T-cell (primary cell): ENCODE measurements around the gene EDC4. TPM values are rescaled to one million over a fixed set of nuclear protein-coding genes. Genes with fewer than 3 reads are reported as not detected.

Experiments
- ATAC-seq, 4 experiments: fragments of 200-7000 bp in 3 of 4; fragments of 150-1000 bp in 1 of 4; cut with Tn5 transposase; replicated peaks in 1 of 4; 1 replicate in 3 of 4; 2 replicates in 1 of 4; pipeline ENCODE4 v1.10.0; 2021; ENCODE audit warnings: moderate library complexity in 3 of 4, mild to moderate bottlenecking in 2 of 4, moderate number of reproducible peaks in 1 of 4
- CTCF ChIA-PET, 2 donors: fragments of 300-600 bp; sonication (Branson Sonifier 250); formaldehyde crosslinking; loops; one replicate each; lab custom pipeline; 2022; ENCODE audit warnings: antibody characterized with exemption in 2 of 2; lab: Charles Lee
- POLR2A ChIA-PET, 2 donors: fragments of 300-600 bp; sonication (Branson Sonifier 250); formaldehyde crosslinking; loops; one replicate each; lab custom pipeline; 2022; ENCODE audit warnings: antibody characterized with exemption in 2 of 2; lab: Charles Lee
- DNase-seq, 35 experiments: peaks; one replicate each; pipeline versions ENCODE4 v3.0.0 to v3.0.0-alpha.2; 2013 to 2023
- H3K27ac ChIP-seq: one replicate; pipeline ENCODE4 v1.5.1; 2013; ENCODE audit warnings: low read length
- H3K27me3 ChIP-seq, 2 experiments: replicated peaks in 1 of 2; 1 replicate in 1 of 2; 2 replicates in 1 of 2; pipeline versions ENCODE4 v1.6.1 to v1.7.0; 2013; ENCODE audit warnings: low read length in 1 of 2, mixed read lengths in 1 of 2; ENCODE audit not compliant: control insufficient read depth in 2 of 2, insufficient read depth in 2 of 2; ENCODE audit errors: extremely low read depth in 1 of 2
- H3K36me3 ChIP-seq, 2 donors: 1 replicate in 1 of 2; 2 replicates in 1 of 2; pipeline versions ENCODE4 v1.6.1 to v1.7.0; 2013; ENCODE audit warnings: low read length in 1 of 2; ENCODE audit not compliant: control insufficient read depth in 2 of 2, insufficient read depth in 1 of 2; ENCODE audit errors: extremely low read depth in 1 of 2
- H3K4me1 ChIP-seq, 2 experiments: 1 replicate in 1 of 2; 2 replicates in 1 of 2; pipeline versions ENCODE4 v1.6.1 to v1.7.0; 2013; ENCODE audit warnings: low read length in 2 of 2, mixed read lengths in 1 of 2; ENCODE audit not compliant: insufficient read depth in 2 of 2, control insufficient read depth in 1 of 2; ENCODE audit errors: extremely low read depth in 1 of 2
- H3K4me3 ChIP-seq, 2 donors: 1 replicate in 1 of 2; 2 replicates in 1 of 2; pipeline versions ENCODE4 v1.5.1 to v1.7.0; 2013; ENCODE audit warnings: mild to moderate bottlenecking in 2 of 2, low read length in 1 of 2, moderate library complexity in 1 of 2; ENCODE audit not compliant: control insufficient read depth in 1 of 2; ENCODE audit errors: extremely low read depth in 1 of 2
- H3K9me3 ChIP-seq: 2 replicates; pipeline ENCODE4 v1.7.0; 2013
- H3K27ac Mint-ChIP-seq, 2 donors: one replicate each; pipeline ENCODE4 v1.8.0; 2020 to 2021; ENCODE audit warnings: mild to moderate bottlenecking in 2 of 2, mixed read lengths in 2 of 2
- H3K27me3 Mint-ChIP-seq, 2 donors: one replicate each; pipeline ENCODE4 v1.8.0; 2021 to 2022; ENCODE audit warnings: mixed read lengths in 2 of 2
- H3K36me3 Mint-ChIP-seq: one replicate; pipeline ENCODE4 v1.8.0; 2021; ENCODE audit warnings: mixed read lengths
- H3K4me1 Mint-ChIP-seq, 3 donors: one replicate each; pipeline ENCODE4 v1.8.0; 2020 to 2022; ENCODE audit warnings: mixed read lengths in 3 of 3, mild to moderate bottlenecking in 1 of 3
- H3K4me3 Mint-ChIP-seq, 3 donors: one replicate each; pipeline ENCODE4 v1.8.0; 2020 to 2022; ENCODE audit warnings: mild to moderate bottlenecking in 3 of 3, mixed read lengths in 3 of 3, moderate library complexity in 3 of 3
- H3K9me3 Mint-ChIP-seq, 3 donors: one replicate each; pipeline ENCODE4 v1.8.0; 2020 to 2022; ENCODE audit warnings: mixed read lengths in 3 of 3
- WGBS: methylation state at CpG from one replicate; pipeline ENCODE4 v1.1.5; 2013; ENCODE audit warnings: missing lambda C conversion rate; ENCODE audit not compliant: insufficient coverage; 5-methylcytosine and 5-hydroxymethylcytosine counted together
- total RNA-seq, 35 experiments: library from RNA in 6 of 35; stranded (reverse) in 6 of 35; fragments of 120-200 nt in 1 of 35; gene quantifications; one replicate each; pipeline versions ENCODE4 v1.2.1 to v1.2.4 and lab custom pipeline; 2013 to 2026

EDC4 gene
- total RNA-seq, 5 donors from 2014 or later (not counting 1 experiment from before 2014, with no cell fraction given), result 110 to 144 (median 136) TPM

- peaks cover 28 to 34% (median 31%) of the 10 kb centered on the region in 3 donors for H3K4me1 Mint-ChIP-seq
- no peak for DNase-seq
- H3K4me3 Mint-ChIP-seq, result no peak overlapping the region
- no peaks in the 10 kb centered on the region for H3K9me3 ChIP-seq
- H3K27ac ChIP-seq, result no peak overlapping the region
- peaks cover 11 to 35% of the 10 kb centered on the region in 2 experiments for H3K4me1 ChIP-seq
- WGBS, result 100% methylated on average over 2 of the region's 6 CpGs
- no peak overlapping the region for H3K4me3 ChIP-seq
- H3K27ac Mint-ChIP-seq, result no peak overlapping the region
- no peaks in the 10 kb centered on the region for H3K27me3 ChIP-seq
- CTCF ChIA-PET, result interaction anchor here in 1 of 2 donors (0.6 kb wide), 1 partner anchor 11 kb away, joined by 8 read pairs; no protein-coding TSS in a partner anchor
- ATAC-seq, result no peak
- peaks cover 49% of the 10 kb centered on the region for H3K36me3 Mint-ChIP-seq
- no peaks in the 10 kb centered on the region for H3K9me3 Mint-ChIP-seq
- POLR2A ChIA-PET, result no interaction called here
- peaks cover 42 to 79% of the 10 kb centered on the region in 2 donors for H3K36me3 ChIP-seq
- no peaks in the 10 kb centered on the region for H3K27me3 Mint-ChIP-seq
These were observed 5.4 kb downstream of the EDC4 start for GRCh38 chr16:67878232-67878631.

- Histone ChIP-seq H3K9me3 (no peaks in the 10 kb centered on the region), H3K4me3 (no peak overlapping the region), H3K4me1 (peaks cover 7 to 29% of the 10 kb centered on the region in 2 experiments), H3K27ac (no peak overlapping the region), H3K36me3 (peaks cover 43 to 85% of the 10 kb centered on the region in 2 donors), H3K27me3 (no peaks in the 10 kb centered on the region)
- DNase-seq, result no peak
- POLR2A ChIA-PET, result interaction anchor here in 1 of 2 donors (0.5 kb wide), 1 partner anchor 62 kb away, joined by 3 read pairs; no protein-coding TSS in a partner anchor
- peaks cover 55% of the 10 kb centered on the region for H3K36me3 Mint-ChIP-seq
- CTCF ChIA-PET, result interaction anchor here (0.5 to 0.6 kb wide), 2 partner anchors 10 to 183 kb away, joined by 3 to 8 read pairs; no protein-coding TSS in a partner anchor
- H3K27me3 Mint-ChIP-seq, result no peaks in the 10 kb centered on the region
- no peak overlapping the region for H3K27ac Mint-ChIP-seq
- no peaks in the 10 kb centered on the region for H3K9me3 Mint-ChIP-seq
- WGBS, result 99% methylated on average over 6 of the region's 9 CpGs
- no peak overlapping the region for H3K4me3 Mint-ChIP-seq
- ATAC-seq, result no peak
- H3K4me1 Mint-ChIP-seq, result peaks cover 25 to 31% (median 28%) of the 10 kb centered on the region in 3 donors
These were observed 6.0 kb downstream of the EDC4 start for GRCh38 chr16:67878846-67879245.

GRCh38 chr16:67879462-67879861, 6.6 kb downstream of the EDC4 start:
- Mint-ChIP-seq H3K27me3 (no peaks in the 10 kb centered on the region), H3K9me3 (no peaks in the 10 kb centered on the region), H3K4me1 (peaks cover 19 to 25% (median 22%) of the 10 kb centered on the region in 3 donors), H3K4me3 (no peak overlapping the region), H3K36me3 (peaks cover 57% of the 10 kb centered on the region), H3K27ac (no peak overlapping the region)
- DNase-seq (no peak), ATAC-seq (no peak)
- Histone ChIP-seq H3K4me3 (no peak overlapping the region), H3K9me3 (no peaks in the 10 kb centered on the region), H3K36me3 (peaks cover 48 to 90% of the 10 kb centered on the region in 2 donors), H3K27me3 (no peaks in the 10 kb centered on the region), H3K4me1 (peaks cover 3 to 23% of the 10 kb centered on the region in 2 experiments), H3K27ac (no peak overlapping the region)
- POLR2A ChIA-PET, result no interaction called here
- WGBS, result 93% methylated on average over 12 of the region's 12 CpGs
- CTCF ChIA-PET, result no interaction called here

GRCh38 chr16:67879936-67880335, 7.1 kb downstream of the EDC4 start:
- Mint-ChIP-seq H3K9me3 (no peaks in the 10 kb centered on the region), H3K4me1 (peaks cover 15 to 20% (median 17%) of the 10 kb centered on the region in 3 donors), H3K4me3 (no peak overlapping the region), H3K27ac (no peak overlapping the region), H3K27me3 (no peaks in the 10 kb centered on the region), H3K36me3 (peaks cover 58% of the 10 kb centered on the region)
- ChIA-PET POLR2A (no interaction called here), CTCF (no interaction called here)
- H3K27ac ChIP-seq, result no peak overlapping the region
- H3K9me3 ChIP-seq, result no peaks in the 10 kb centered on the region
- 84% methylated on average over 5 of the region's 5 CpGs for WGBS
- H3K4me3 ChIP-seq, result no peak overlapping the region
- H3K36me3 ChIP-seq, result peaks cover 48 to 95% of the 10 kb centered on the region in 2 donors
- peaks cover 2 to 18% of the 10 kb centered on the region in 2 experiments for H3K4me1 ChIP-seq
- H3K27me3 ChIP-seq, result no peaks in the 10 kb centered on the region
- DNase-seq (no peak), ATAC-seq (no peak)

- CTCF ChIA-PET, result no interaction called here
These were observed 7.7 kb downstream of the EDC4 start for GRCh38 chr16:67880584-67880983.

GRCh38 chr16:67881621-67882161, 8.8 kb downstream of the EDC4 start:
- Mint-ChIP-seq H3K36me3 (peaks cover 57% of the 10 kb centered on the region), H3K27ac (peak overlapping the region in 1 of 2 donors; percentile 64), H3K27me3 (no peaks in the 10 kb centered on the region), H3K9me3 (no peaks in the 10 kb centered on the region), H3K4me1 (peaks cover 0 to 7% (median 0%) of the 10 kb centered on the region in 3 donors), H3K4me3 (no peak overlapping the region)
- ChIA-PET CTCF (interaction anchor here in 1 of 2 donors (0.6 to 1.1 kb wide), 2 partner anchors 159 to 473 kb away, joined by 3 read pairs; no protein-coding TSS in a partner anchor), POLR2A (no interaction called here)
- 96% methylated on average over 16 of the region's 21 CpGs for whole genome bisulfite sequencing
- no peak overlapping the region for H3K4me3 ChIP-seq
- H3K27me3 ChIP-seq, result no peaks in the 10 kb centered on the region
- H3K36me3 ChIP-seq, result peaks cover 47 to 91% of the 10 kb centered on the region in 2 donors
- H3K27ac ChIP-seq, result no peak overlapping the region
- DNase-seq (no peak), ATAC-seq (no peak)
- no peaks in the 10 kb centered on the region for H3K9me3 ChIP-seq
- peaks cover 0 to under 1% of the 10 kb centered on the region in 2 experiments for H3K4me1 ChIP-seq

More at GRCh38 chr16:67880584-67880983, 7.7 kb downstream of the EDC4 start:
- H3K36me3 ChIP-seq, result peaks cover 48 to 99% of the 10 kb centered on the region in 2 donors
- Mint-ChIP-seq H3K4me1 (peaks cover 8 to 14% (median 10%) of the 10 kb centered on the region in 3 donors), H3K4me3 (no peak overlapping the region), H3K27ac (no peak overlapping the region), H3K9me3 (no peaks in the 10 kb centered on the region), H3K36me3 (peaks cover 58% of the 10 kb centered on the region), H3K27me3 (no peaks in the 10 kb centered on the region)
- H3K4me1 ChIP-seq, result peaks cover 0 to 12% of the 10 kb centered on the region in 2 experiments
- no peak for ATAC-seq
- POLR2A ChIA-PET, result no interaction called here
- no peak overlapping the region for H3K4me3 ChIP-seq
- no peak overlapping the region for H3K27ac ChIP-seq
- no peaks in the 10 kb centered on the region for H3K9me3 ChIP-seq
- WGBS, result 100% methylated on average over 3 of the region's 13 CpGs
- H3K27me3 ChIP-seq, result no peaks in the 10 kb centered on the region
- DNase-seq, result no peak
